H1 (cell line): ENCODE results near the gene PPP1R2B. TPM values are rescaled to one million over a fixed set of nuclear protein-coding genes. Genes with fewer than 3 reads are reported as not detected.

Source experiments
- CTCF ChIA-PET: fragments of 300-600 bp; sonication (Branson Sonifier 250); formaldehyde crosslinking; loops from one replicate; lab custom pipeline; 2021; ENCODE audit not compliant: partially characterized antibody; lab: Charles Lee
- POLR2A ChIA-PET: fragments of 300-600 bp; sonication (Branson Sonifier 250); formaldehyde crosslinking; loops from one replicate; lab custom pipeline; 2021; ENCODE audit warnings: inconsistent platforms; ENCODE audit not compliant: partially characterized antibody; lab: Charles Lee
- DNase-seq, 2 experiments: peaks; one replicate each; pipeline versions ENCODE4 v3.0.0 to v3.0.0-alpha.2; 2010 to 2022; ENCODE audit warnings: low spot score in 2 of 2, low read depth in 1 of 2, mixed read lengths in 1 of 2
- FAIRE-seq: peaks from 2 replicates; lab custom pipeline; 2011; peaks lifted over from hg19 to GRCh38; lab: Jason Lieb, UNC
- H2AFZ ChIP-seq: 2 replicates; pipeline ENCODE4 v1.8.1; 2012; ENCODE audit warnings: low read length, inconsistent platforms
- H2AK5ac ChIP-seq: 2 replicates; pipeline ENCODE4 v1.6.1; 2013; ENCODE audit warnings: low read depth, low read length
- H2BK120ac ChIP-seq: replicated peaks from 2 replicates; pipeline ENCODE3; 2013; ENCODE audit warnings: low read depth, low read length, inconsistent platforms
- H2BK12ac ChIP-seq: 2 replicates; pipeline ENCODE4 v1.6.1; 2013; ENCODE audit warnings: low read depth, low read length
- H2BK15ac ChIP-seq: 2 replicates; pipeline ENCODE4 v1.6.1; 2013; ENCODE audit warnings: low read length
- H2BK20ac ChIP-seq: 2 replicates; pipeline ENCODE4 v1.6.1; 2013; ENCODE audit warnings: low read length
- H2BK5ac ChIP-seq: 2 replicates; pipeline ENCODE4 v1.6.1; 2013; ENCODE audit warnings: low read depth, low read length
- H3K14ac ChIP-seq: 2 replicates; pipeline ENCODE4 v1.6.1; 2013; ENCODE audit warnings: inconsistent platforms; ENCODE audit not compliant: insufficient read length
- H3K18ac ChIP-seq: 2 replicates; pipeline ENCODE4 v1.6.1; 2013; ENCODE audit warnings: low read length; ENCODE audit errors: extremely low read depth
- H3K23ac ChIP-seq: 2 replicates; pipeline ENCODE4 v1.6.1; 2013; ENCODE audit warnings: inconsistent platforms; ENCODE audit not compliant: insufficient read length
- H3K23me2 ChIP-seq: 2 replicates; pipeline ENCODE4 v1.6.1; 2013; ENCODE audit warnings: low read depth, low read length
- H3K27ac ChIP-seq: 2 replicates; pipeline ENCODE4 v1.6.1; 2011; ENCODE audit warnings: low read depth, low read length, inconsistent platforms
- H3K27me3 ChIP-seq, 4 experiments: replicated peaks in 1 of 4; 1 replicate in 1 of 4; 2 replicates in 3 of 4; pipeline versions ENCODE4 v1.6.1 to v1.8.1; 2011 to 2013; ENCODE audit warnings: low read length in 3 of 4, mild to moderate bottlenecking in 3 of 4, inconsistent platforms in 2 of 4, mixed read lengths in 2 of 4, moderate library complexity in 1 of 4; ENCODE audit not compliant: control insufficient read depth in 3 of 4, insufficient read depth in 3 of 4; ENCODE audit errors: extremely low read depth in 1 of 4
- H3K36me3 ChIP-seq, 4 experiments: 2 replicates each; pipeline versions ENCODE4 v1.6.1 to v1.8.1; 2011 to 2013; ENCODE audit warnings: mild to moderate bottlenecking in 4 of 4, low read length in 3 of 4, moderate library complexity in 2 of 4, control low read depth in 1 of 4, inconsistent platforms in 1 of 4; ENCODE audit not compliant: insufficient read depth in 4 of 4, control insufficient read depth in 2 of 4
- H3K4ac ChIP-seq: replicated peaks from 2 replicates; pipeline ENCODE3; 2013; ENCODE audit warnings: low read length, low read depth, mixed read lengths, inconsistent platforms; ENCODE audit not compliant: insufficient read length
- H3K4me1 ChIP-seq, 4 experiments: replicated peaks in 1 of 4; 1 replicate in 1 of 4; 2 replicates in 3 of 4; pipeline versions ENCODE4 v1.6.1 to v1.8.1; 2011 to 2013; ENCODE audit warnings: low read length in 3 of 4, inconsistent platforms in 2 of 4, mixed read lengths in 1 of 4; ENCODE audit not compliant: insufficient read depth in 4 of 4, control insufficient read depth in 3 of 4
- H3K4me2 ChIP-seq, 2 experiments: 2 replicates each; pipeline versions ENCODE4 v1.6.1 to v1.8.1; 2011 to 2013; ENCODE audit warnings: low read depth in 2 of 2, low read length in 2 of 2, control low read depth in 1 of 2, inconsistent platforms in 1 of 2, mild to moderate bottlenecking in 1 of 2; ENCODE audit not compliant: insufficient read depth in 1 of 2
- H3K4me3 ChIP-seq, 4 experiments: fragments of 200-600, 300-600 bp in 1 of 4; sonication (generic), shearing (Covaris generic), sonication (Bioruptor Twin) in 1 of 4; 2 replicates each; pipeline versions ENCODE4 v1.5.1 to v1.8.1; 2011 to 2016; ENCODE audit warnings: low read length in 4 of 4, low read depth in 3 of 4, control low read depth in 2 of 4, inconsistent platforms in 2 of 4, mild to moderate bottlenecking in 2 of 4, mixed read lengths in 1 of 4, moderate library complexity in 1 of 4; ENCODE audit not compliant: insufficient read depth in 2 of 4; ENCODE audit errors: extremely low read depth in 1 of 4
- H3K56ac ChIP-seq: replicated peaks from 2 replicates; pipeline ENCODE3; 2013; ENCODE audit warnings: low read depth, mild to moderate bottlenecking, mixed read lengths, low read length, inconsistent platforms; ENCODE audit not compliant: insufficient read length
- H3K79me1 ChIP-seq: 2 replicates; pipeline ENCODE4 v1.6.1; 2013; ENCODE audit warnings: low read depth, low read length, control low read depth
- H3K79me2 ChIP-seq, 2 experiments: 2 replicates each; pipeline versions ENCODE4 v1.6.1 to v1.8.1; 2012 to 2013; ENCODE audit warnings: low read length in 2 of 2, mild to moderate bottlenecking in 2 of 2, inconsistent platforms in 1 of 2; ENCODE audit not compliant: insufficient read depth in 2 of 2, control insufficient read depth in 1 of 2
- H3K9ac ChIP-seq, 4 experiments: replicated peaks in 1 of 4; 1 replicate in 1 of 4; 2 replicates in 3 of 4; pipeline versions ENCODE4 v1.6.1 to v1.8.1; 2011 to 2013; ENCODE audit warnings: low read depth in 3 of 4, low read length in 3 of 4, control low read depth in 2 of 4, mild to moderate bottlenecking in 2 of 4, moderate library complexity in 2 of 4, inconsistent platforms in 1 of 4; ENCODE audit errors: extremely low read depth in 1 of 4
- H3K9me3 ChIP-seq, 2 experiments: 2 replicates each; pipeline versions ENCODE4 v1.6.1 to v1.8.1; 2012 to 2013; ENCODE audit warnings: mild to moderate bottlenecking in 2 of 2, moderate library complexity in 2 of 2, control low read depth in 1 of 2, inconsistent platforms in 1 of 2, low read depth in 1 of 2, low read length in 1 of 2, mixed read lengths in 1 of 2; ENCODE audit not compliant: insufficient read depth in 2 of 2
- H4K20me1 ChIP-seq, 2 experiments: replicated peaks in 1 of 2; 2 replicates each; pipeline versions ENCODE3 to v1.8.1; 2011 to 2013; ENCODE audit warnings: inconsistent platforms in 2 of 2, low read length in 2 of 2, mild to moderate bottlenecking in 1 of 2; ENCODE audit not compliant: insufficient read depth in 2 of 2, control insufficient read depth in 1 of 2
- H4K5ac ChIP-seq: 2 replicates; pipeline ENCODE4 v1.6.1; 2013; ENCODE audit warnings: low read length, low read depth, mixed read lengths, inconsistent platforms; ENCODE audit not compliant: insufficient read length
- H4K8ac ChIP-seq: 2 replicates; pipeline ENCODE4 v1.8.0; 2013; ENCODE audit warnings: mild to moderate bottlenecking, moderate library complexity, low read length, inconsistent platforms; ENCODE audit not compliant: insufficient read depth; ENCODE audit errors: extremely low read depth
- H4K91ac ChIP-seq: replicated peaks from 2 replicates; pipeline ENCODE3; 2013; ENCODE audit warnings: low read length, mixed read lengths, inconsistent platforms; ENCODE audit not compliant: insufficient read length
- CREB1 ChIP-seq: IDR thresholded peaks from 2 replicates; pipeline ENCODE4 v1.6.1; 2012; ENCODE audit warnings: inconsistent platforms
- MAFK ChIP-seq: IDR thresholded peaks from 2 replicates; pipeline ENCODE4 v1.6.1; 2012; ENCODE audit warnings: low read depth, mild to moderate bottlenecking, improper control_type of control experiment, low read length
- POLR2A ChIP-seq, 2 experiments: IDR thresholded peaks; 1 replicate in 1 of 2; 2 replicates in 1 of 2; pipeline ENCODE4 v1.6.1; 2011; ENCODE audit warnings: low read depth in 2 of 2, low read length in 2 of 2, mild to moderate bottlenecking in 2 of 2; ENCODE audit errors: control extremely low read depth in 1 of 2
- RFX5 ChIP-seq: IDR thresholded peaks from 2 replicates; pipeline ENCODE4 v1.6.1; 2011; ENCODE audit warnings: low read depth, low read length, improper control_type of control experiment, borderline replicate concordance
- SRF ChIP-seq: IDR thresholded peaks from 2 replicates; pipeline ENCODE4 v1.6.1; 2011; ENCODE audit warnings: mild to moderate bottlenecking, low read depth, low read length, moderate library complexity
- WGBS, 2 experiments: shearing (Covaris generic) in 1 of 2; methylation state at CpG; one replicate each; pipeline versions ENCODE4 v1.1.6 to v1.1.7; 2013 to 2015; ENCODE audit warnings: low lambda C conversion rate in 2 of 2, mixed read lengths in 2 of 2, inconsistent platforms in 1 of 2, low coverage in 1 of 2, missing lambda C conversion rate in 1 of 2; ENCODE audit not compliant: insufficient replicate concordance in 2 of 2, insufficient coverage in 1 of 2, insufficient read length in 1 of 2; ENCODE audit errors: extremely low coverage in 1 of 2, missing lambda C conversion rate in 1 of 2; 5-methylcytosine and 5-hydroxymethylcytosine counted together
- polyA plus RNA-seq, 7 experiments: library from polyadenylated mRNA; depleted of rRNA in 3 of 7; stranded (reverse) in 5 of 7; unstranded in 2 of 7; fragments of >200 nt in 5 of 7; fragments of 200-250 nt in 2 of 7; gene quantifications; 1 replicate in 5 of 7; 2 replicates in 1 of 7; 4 replicates in 1 of 7; pipeline versions ENCODE4 v1.2.1 to v1.2.3, GENCODE V29; 2011 to 2013; ENCODE audit warnings: missing spikeins in 2 of 7, mixed read lengths in 2 of 7
- total RNA-seq: library from RNA; stranded (reverse); fragmentation: NEBNext Ultra II Directional; extraction: Animal tissue kit (Norgen Biotek cat#: 25700); gene quantifications from 2 replicates; pipeline ENCODE4 v1.2.1, GENCODE V29; 2021

The PPP1R2B gene
- total and polyA plus RNA-seq, 2 of the 8 experiments (the other 6 are each of a cell fraction or from before 2014, with no cell fraction given), result not detected

GRCh38 chr5:156819967-156820581, 30.0 kb upstream of the PPP1R2B start:
- no peak overlapping the region for H2AK5ac ChIP-seq
- no peak overlapping the region for H2BK120ac ChIP-seq
- peaks cover 0 to 2% (median 0%) of the 10 kb centered on the region in 4 experiments; a peak in 1 of 7 replicates for H3K27me3 ChIP-seq
- H4K91ac ChIP-seq, result peak overlapping the region; percentile 25
- no peaks in the 10 kb centered on the region for H3K79me2 ChIP-seq
- H3K79me1 ChIP-seq, result no peaks in the 10 kb centered on the region
- no peak overlapping the region for H3K14ac ChIP-seq
- H3K56ac ChIP-seq, result no peak overlapping the region
- peak overlapping the region; percentile 73; the same call in 1 of the 2 replicates for H2BK5ac ChIP-seq
- H2AFZ ChIP-seq, result 0 out of 2 replicates have a peak overlapping the region, but pooled peaks have one; percentile 24
- H3K18ac ChIP-seq, result peak overlapping the region; percentile 62; the same call in 1 of the 2 replicates
- H3K9me3 ChIP-seq, result no peaks in the 10 kb centered on the region
- ChIA-PET POLR2A (no interaction called here), CTCF (interaction anchor here (0.7 to 1.1 kb wide), 3 partner anchors 9 to 334 kb away, joined by 3 to 4 read pairs (median 3); no protein-coding TSS in a partner anchor)
- H3K23ac ChIP-seq, result no peak overlapping the region
- no peaks in the 10 kb centered on the region for H4K20me1 ChIP-seq
- H4K8ac ChIP-seq, result no peak overlapping the region
- H3K23me2 ChIP-seq, result no peaks in the 10 kb centered on the region; the same call in 1 of the 2 replicates
- peaks cover 0 to 9% (median 2%) of the 10 kb centered on the region in 4 experiments; a peak in 3 of 7 replicates for H3K4me1 ChIP-seq
- WGBS, 2 experiments, result 78% methylated on average over 7 of the region's 7 CpGs; no CpG with 5 or more reads in 1 of the 2 experiments
- FAIRE-seq (no peak), DNase-seq (no peak)
- H3K4me3 ChIP-seq, result no peak overlapping the region
- peak overlapping the region; percentile 88; the same call in 1 of the 2 replicates for H2BK15ac ChIP-seq
- no peak overlapping the region for H4K5ac ChIP-seq
- no peaks in the 10 kb centered on the region for H3K36me3 ChIP-seq
- H3K4ac ChIP-seq, result no peak overlapping the region
- H3K9ac ChIP-seq, result no peak overlapping the region
- peak overlapping the region; percentile 69; the same call in 1 of the 2 replicates for H2BK20ac ChIP-seq
- H2BK12ac ChIP-seq, result peak overlapping the region; percentile 52; the same call in 1 of the 2 replicates
- no peak overlapping the region for H3K27ac ChIP-seq
- no peak for TF ChIP-seq RFX5
- no peak for TF ChIP-seq POLR2A (IDR thresholded peaks at IDR 0.05; ENCODE audit: control extremely low read depth in 1 of 2, low read depth in 2 of 2, low read length in 2 of 2)
- TF ChIP-seq MAFK, result no peak
- TF ChIP-seq CREB1, result no peak
- TF ChIP-seq SRF, result no peak
- H3K4me2 ChIP-seq, result 0 out of 4 replicates have a peak overlapping the region, but pooled peaks of 1 of the 2 experiments have one; percentile 14
